GM23338 (cell line): ENCODE measurements around the gene CYFIP1. TPM values are rescaled to one million over a fixed set of nuclear protein-coding genes. Genes with fewer than 3 reads are reported as not detected.

Experiments
- ATAC-seq: fragments of 200-7000 bp; cut with Tn5 transposase; 3 replicates; pipeline ENCODE4 v1.9.1; 2020
- DNase-seq: peaks from one replicate; pipeline ENCODE4 v3.0.0-alpha.2; 2015; ENCODE audit warnings: low spot score
- H2AFZ ChIP-seq: fragments of 200-600 bp; sonication (generic); 2 replicates; pipeline ENCODE4 v1.8.0; 2016; ENCODE audit warnings: antibody characterized with exemption, mild to moderate bottlenecking, moderate library complexity
- H3F3A ChIP-seq: fragments of 200-600 bp; sonication (generic); replicated peaks from 2 replicates; pipeline ENCODE4 v1.8.0; 2017; ENCODE audit warnings: antibody characterized with exemption, mixed run types, low read depth
- H3K27ac ChIP-seq: fragments of 200-600 bp; sonication (generic); 2 replicates; pipeline ENCODE4 v1.6.1; 2016; ENCODE audit warnings: low read depth
- H3K27me3 ChIP-seq: fragments of 200-600 bp; sonication (generic); 2 replicates; pipeline ENCODE4 v1.8.0; 2016; ENCODE audit warnings: mild to moderate bottlenecking, mixed run types, moderate library complexity; ENCODE audit not compliant: insufficient read depth
- H3K36me3 ChIP-seq: fragments of 200-600 bp; sonication (generic); 2 replicates; pipeline ENCODE4 v1.8.0; 2016; ENCODE audit warnings: mild to moderate bottlenecking; ENCODE audit not compliant: insufficient read depth
- H3K4me1 ChIP-seq: fragments of 200-600 bp; sonication (generic); 2 replicates; pipeline ENCODE4 v1.8.0; 2016; ENCODE audit warnings: mild to moderate bottlenecking, moderate library complexity; ENCODE audit not compliant: insufficient read depth
- H3K4me2 ChIP-seq: fragments of 200-600 bp; sonication (generic); 2 replicates; pipeline ENCODE4 v1.7.1; 2017; ENCODE audit warnings: mixed run types
- H3K4me3 ChIP-seq: fragments of 200-600 bp; sonication (generic); 2 replicates; pipeline ENCODE4 v1.6.1; 2016; ENCODE audit warnings: mixed run types
- H3K79me2 ChIP-seq: fragments of 200-600 bp; sonication (generic); replicated peaks from 2 replicates; pipeline ENCODE4 v1.8.0; 2017; ENCODE audit warnings: mild to moderate bottlenecking; ENCODE audit not compliant: insufficient read depth
- H3K9me2 ChIP-seq: fragments of 200-600 bp; sonication (generic); 2 replicates; pipeline ENCODE4 v1.8.0; 2017; ENCODE audit not compliant: insufficient read depth
- H4K20me1 ChIP-seq: fragments of 200-600 bp; sonication (generic); replicated peaks from 2 replicates; pipeline ENCODE4 v1.8.0; 2017; ENCODE audit warnings: mild to moderate bottlenecking; ENCODE audit not compliant: insufficient read depth
- H3K27ac Mint-ChIP-seq: 2 replicates; pipeline ENCODE4 v1.8.0; 2020; ENCODE audit warnings: inconsistent platforms, mild to moderate bottlenecking, moderate library complexity, mixed read lengths
- H3K27me3 Mint-ChIP-seq: 3 replicates; pipeline ENCODE4 v1.8.0; 2022; ENCODE audit warnings: low read depth, mild to moderate bottlenecking, moderate library complexity, mixed read lengths, inconsistent platforms; ENCODE audit not compliant: insufficient read depth, poor library complexity
- H3K36me3 Mint-ChIP-seq: 3 replicates; pipeline ENCODE4 v1.8.0; 2021; ENCODE audit warnings: low read depth, mild to moderate bottlenecking, inconsistent platforms, moderate library complexity, mixed read lengths
- H3K4me1 Mint-ChIP-seq: 3 replicates; pipeline ENCODE4 v1.8.0; 2020; ENCODE audit warnings: mild to moderate bottlenecking, inconsistent platforms, mixed read lengths
- H3K4me3 Mint-ChIP-seq: 3 replicates; pipeline ENCODE4 v1.8.0; 2021; ENCODE audit warnings: moderate library complexity, mild to moderate bottlenecking, inconsistent platforms, mixed read lengths
- H3K9me3 Mint-ChIP-seq: 3 replicates; pipeline ENCODE4 v1.8.0; 2020; ENCODE audit warnings: moderate library complexity, mild to moderate bottlenecking, inconsistent platforms, mixed read lengths
- CREB1 ChIP-seq: fragments of 250-450 bp; sonication (Bioruptor Pico); IDR thresholded peaks from 2 replicates; pipeline ENCODE4 v1.5.0; 2020; ENCODE audit warnings: low read depth, mild to moderate bottlenecking, moderate library complexity
- EZH2 ChIP-seq: fragments of 200-600 bp; sonication (generic); IDR thresholded peaks from one replicate; pipeline ENCODE4 v1.8.0; 2017; ENCODE audit warnings: antibody characterized with exemption, mild to moderate bottlenecking, low read depth; ENCODE audit not compliant: unreplicated experiment
- EZH2phosphoT487 ChIP-seq: fragments of 200-600 bp; sonication (generic); IDR thresholded peaks from one replicate; pipeline ENCODE4 v1.8.1; 2018; ENCODE audit warnings: antibody characterized with exemption; ENCODE audit not compliant: unreplicated experiment
- POLR2AphosphoS5 ChIP-seq: IDR thresholded peaks from 2 replicates; pipeline ENCODE4 v1.6.1; 2016; ENCODE audit warnings: antibody characterized with exemption, low read depth
- STAT1 ChIP-seq: IDR thresholded peaks from one replicate; pipeline ENCODE4 v1.6.1; 2016; ENCODE audit warnings: antibody characterized with exemption; ENCODE audit not compliant: unreplicated experiment
- ZNF114 ChIP-seq: fragments of 250-450 bp; sonication (Bioruptor Pico); IDR thresholded peaks from 2 replicates; pipeline ENCODE4 v1.5.0; 2020; ENCODE audit warnings: mild to moderate bottlenecking, moderate library complexity
- ZNF331 ChIP-seq: fragments of 250-450 bp; sonication (Bioruptor Pico); IDR thresholded peaks from 2 replicates; pipeline ENCODE4 v1.5.0; 2020; ENCODE audit warnings: low read depth, mild to moderate bottlenecking, moderate library complexity
- polyA plus RNA-seq: library from polyadenylated mRNA; unstranded; fragments of >200 nt; fragmentation: Nextera tagmentation; extraction: Ambion mirVana; gene quantifications from 2 replicates; pipeline ENCODE4 v1.2.1, GENCODE V29; 2016
- total RNA-seq: library from RNA; depleted of rRNA; stranded (reverse); fragments of >200 nt; shearing (Covaris generic); gene quantifications from 2 replicates; pipeline ENCODE4 v1.2.3, GENCODE V29; 2014
- TF ChIP-seq, protein P1 (sequence below): IDR thresholded peaks from one replicate; pipeline ENCODE4 v1.6.1; 2018; ENCODE audit warnings: antibody characterized with exemption; ENCODE audit not compliant: unreplicated experiment
- TF ChIP-seq, protein P2 (sequence below): IDR thresholded peaks from 2 replicates; pipeline ENCODE4 v1.6.1; 2016; ENCODE audit warnings: antibody characterized with exemption
- TF ChIP-seq, protein P3 (sequence below): fragments of 250-450 bp; sonication (Bioruptor Pico); IDR thresholded peaks from 2 replicates; pipeline ENCODE4 v1.5.0; 2020; ENCODE audit warnings: mild to moderate bottlenecking, moderate library complexity
- TF ChIP-seq, protein P4 (sequence below), 2 experiments: fragments of 200-600 bp in 1 of 2; sonication (generic) in 1 of 2; conservative IDR thresholded peaks; 2 replicates each; pipeline versions ENCODE4 v1.5.1 to v1.6.1; 2016 to 2017; ENCODE audit warnings: antibody characterized with exemption in 2 of 2, low read depth in 2 of 2, mild to moderate bottlenecking in 2 of 2, moderate library complexity in 1 of 2

CYFIP1 gene
- total and polyA plus RNA-seq, 2 experiments from 2014 or later = 20.0 to 73.9 TPM

DNA sequence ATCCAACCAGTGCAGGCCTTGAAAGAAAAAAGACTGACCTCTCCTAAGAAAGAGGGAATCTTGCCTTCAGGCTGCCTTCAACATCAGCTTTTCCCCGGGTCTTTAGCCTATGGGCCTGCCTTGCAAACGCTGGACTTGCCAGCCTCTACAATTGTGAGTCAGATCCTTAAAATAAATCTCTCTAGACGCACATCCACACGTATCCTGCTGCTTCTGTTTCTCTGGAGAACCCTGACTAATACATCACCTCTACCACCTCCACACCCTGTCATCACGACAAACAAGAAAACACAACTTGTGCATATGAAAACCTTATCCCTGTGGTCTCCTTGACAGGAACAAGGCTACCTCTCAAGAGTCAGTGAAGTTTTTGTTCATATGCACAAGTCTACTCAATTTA is 11.8 kb downstream of the CYFIP1 start:
- no peak overlapping the region for H3K27ac Mint-ChIP-seq
- TF ChIP-seq, protein P1, sequence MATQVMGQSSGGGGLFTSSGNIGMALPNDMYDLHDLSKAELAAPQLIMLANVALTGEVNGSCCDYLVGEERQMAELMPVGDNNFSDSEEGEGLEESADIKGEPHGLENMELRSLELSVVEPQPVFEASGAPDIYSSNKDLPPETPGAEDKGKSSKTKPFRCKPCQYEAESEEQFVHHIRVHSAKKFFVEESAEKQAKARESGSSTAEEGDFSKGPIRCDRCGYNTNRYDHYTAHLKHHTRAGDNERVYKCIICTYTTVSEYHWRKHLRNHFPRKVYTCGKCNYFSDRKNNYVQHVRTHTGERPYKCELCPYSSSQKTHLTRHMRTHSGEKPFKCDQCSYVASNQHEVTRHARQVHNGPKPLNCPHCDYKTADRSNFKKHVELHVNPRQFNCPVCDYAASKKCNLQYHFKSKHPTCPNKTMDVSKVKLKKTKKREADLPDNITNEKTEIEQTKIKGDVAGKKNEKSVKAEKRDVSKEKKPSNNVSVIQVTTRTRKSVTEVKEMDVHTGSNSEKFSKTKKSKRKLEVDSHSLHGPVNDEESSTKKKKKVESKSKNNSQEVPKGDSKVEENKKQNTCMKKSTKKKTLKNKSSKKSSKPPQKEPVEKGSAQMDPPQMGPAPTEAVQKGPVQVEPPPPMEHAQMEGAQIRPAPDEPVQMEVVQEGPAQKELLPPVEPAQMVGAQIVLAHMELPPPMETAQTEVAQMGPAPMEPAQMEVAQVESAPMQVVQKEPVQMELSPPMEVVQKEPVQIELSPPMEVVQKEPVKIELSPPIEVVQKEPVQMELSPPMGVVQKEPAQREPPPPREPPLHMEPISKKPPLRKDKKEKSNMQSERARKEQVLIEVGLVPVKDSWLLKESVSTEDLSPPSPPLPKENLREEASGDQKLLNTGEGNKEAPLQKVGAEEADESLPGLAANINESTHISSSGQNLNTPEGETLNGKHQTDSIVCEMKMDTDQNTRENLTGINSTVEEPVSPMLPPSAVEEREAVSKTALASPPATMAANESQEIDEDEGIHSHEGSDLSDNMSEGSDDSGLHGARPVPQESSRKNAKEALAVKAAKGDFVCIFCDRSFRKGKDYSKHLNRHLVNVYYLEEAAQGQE = no peak
- no peak for TF ChIP-seq EZH2
- TF ChIP-seq, protein P2, sequence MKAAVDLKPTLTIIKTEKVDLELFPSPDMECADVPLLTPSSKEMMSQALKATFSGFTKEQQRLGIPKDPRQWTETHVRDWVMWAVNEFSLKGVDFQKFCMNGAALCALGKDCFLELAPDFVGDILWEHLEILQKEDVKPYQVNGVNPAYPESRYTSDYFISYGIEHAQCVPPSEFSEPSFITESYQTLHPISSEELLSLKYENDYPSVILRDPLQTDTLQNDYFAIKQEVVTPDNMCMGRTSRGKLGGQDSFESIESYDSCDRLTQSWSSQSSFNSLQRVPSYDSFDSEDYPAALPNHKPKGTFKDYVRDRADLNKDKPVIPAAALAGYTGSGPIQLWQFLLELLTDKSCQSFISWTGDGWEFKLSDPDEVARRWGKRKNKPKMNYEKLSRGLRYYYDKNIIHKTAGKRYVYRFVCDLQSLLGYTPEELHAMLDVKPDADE = no peak
- no peak for TF ChIP-seq POLR2AphosphoS5
- TF ChIP-seq, protein P3, sequence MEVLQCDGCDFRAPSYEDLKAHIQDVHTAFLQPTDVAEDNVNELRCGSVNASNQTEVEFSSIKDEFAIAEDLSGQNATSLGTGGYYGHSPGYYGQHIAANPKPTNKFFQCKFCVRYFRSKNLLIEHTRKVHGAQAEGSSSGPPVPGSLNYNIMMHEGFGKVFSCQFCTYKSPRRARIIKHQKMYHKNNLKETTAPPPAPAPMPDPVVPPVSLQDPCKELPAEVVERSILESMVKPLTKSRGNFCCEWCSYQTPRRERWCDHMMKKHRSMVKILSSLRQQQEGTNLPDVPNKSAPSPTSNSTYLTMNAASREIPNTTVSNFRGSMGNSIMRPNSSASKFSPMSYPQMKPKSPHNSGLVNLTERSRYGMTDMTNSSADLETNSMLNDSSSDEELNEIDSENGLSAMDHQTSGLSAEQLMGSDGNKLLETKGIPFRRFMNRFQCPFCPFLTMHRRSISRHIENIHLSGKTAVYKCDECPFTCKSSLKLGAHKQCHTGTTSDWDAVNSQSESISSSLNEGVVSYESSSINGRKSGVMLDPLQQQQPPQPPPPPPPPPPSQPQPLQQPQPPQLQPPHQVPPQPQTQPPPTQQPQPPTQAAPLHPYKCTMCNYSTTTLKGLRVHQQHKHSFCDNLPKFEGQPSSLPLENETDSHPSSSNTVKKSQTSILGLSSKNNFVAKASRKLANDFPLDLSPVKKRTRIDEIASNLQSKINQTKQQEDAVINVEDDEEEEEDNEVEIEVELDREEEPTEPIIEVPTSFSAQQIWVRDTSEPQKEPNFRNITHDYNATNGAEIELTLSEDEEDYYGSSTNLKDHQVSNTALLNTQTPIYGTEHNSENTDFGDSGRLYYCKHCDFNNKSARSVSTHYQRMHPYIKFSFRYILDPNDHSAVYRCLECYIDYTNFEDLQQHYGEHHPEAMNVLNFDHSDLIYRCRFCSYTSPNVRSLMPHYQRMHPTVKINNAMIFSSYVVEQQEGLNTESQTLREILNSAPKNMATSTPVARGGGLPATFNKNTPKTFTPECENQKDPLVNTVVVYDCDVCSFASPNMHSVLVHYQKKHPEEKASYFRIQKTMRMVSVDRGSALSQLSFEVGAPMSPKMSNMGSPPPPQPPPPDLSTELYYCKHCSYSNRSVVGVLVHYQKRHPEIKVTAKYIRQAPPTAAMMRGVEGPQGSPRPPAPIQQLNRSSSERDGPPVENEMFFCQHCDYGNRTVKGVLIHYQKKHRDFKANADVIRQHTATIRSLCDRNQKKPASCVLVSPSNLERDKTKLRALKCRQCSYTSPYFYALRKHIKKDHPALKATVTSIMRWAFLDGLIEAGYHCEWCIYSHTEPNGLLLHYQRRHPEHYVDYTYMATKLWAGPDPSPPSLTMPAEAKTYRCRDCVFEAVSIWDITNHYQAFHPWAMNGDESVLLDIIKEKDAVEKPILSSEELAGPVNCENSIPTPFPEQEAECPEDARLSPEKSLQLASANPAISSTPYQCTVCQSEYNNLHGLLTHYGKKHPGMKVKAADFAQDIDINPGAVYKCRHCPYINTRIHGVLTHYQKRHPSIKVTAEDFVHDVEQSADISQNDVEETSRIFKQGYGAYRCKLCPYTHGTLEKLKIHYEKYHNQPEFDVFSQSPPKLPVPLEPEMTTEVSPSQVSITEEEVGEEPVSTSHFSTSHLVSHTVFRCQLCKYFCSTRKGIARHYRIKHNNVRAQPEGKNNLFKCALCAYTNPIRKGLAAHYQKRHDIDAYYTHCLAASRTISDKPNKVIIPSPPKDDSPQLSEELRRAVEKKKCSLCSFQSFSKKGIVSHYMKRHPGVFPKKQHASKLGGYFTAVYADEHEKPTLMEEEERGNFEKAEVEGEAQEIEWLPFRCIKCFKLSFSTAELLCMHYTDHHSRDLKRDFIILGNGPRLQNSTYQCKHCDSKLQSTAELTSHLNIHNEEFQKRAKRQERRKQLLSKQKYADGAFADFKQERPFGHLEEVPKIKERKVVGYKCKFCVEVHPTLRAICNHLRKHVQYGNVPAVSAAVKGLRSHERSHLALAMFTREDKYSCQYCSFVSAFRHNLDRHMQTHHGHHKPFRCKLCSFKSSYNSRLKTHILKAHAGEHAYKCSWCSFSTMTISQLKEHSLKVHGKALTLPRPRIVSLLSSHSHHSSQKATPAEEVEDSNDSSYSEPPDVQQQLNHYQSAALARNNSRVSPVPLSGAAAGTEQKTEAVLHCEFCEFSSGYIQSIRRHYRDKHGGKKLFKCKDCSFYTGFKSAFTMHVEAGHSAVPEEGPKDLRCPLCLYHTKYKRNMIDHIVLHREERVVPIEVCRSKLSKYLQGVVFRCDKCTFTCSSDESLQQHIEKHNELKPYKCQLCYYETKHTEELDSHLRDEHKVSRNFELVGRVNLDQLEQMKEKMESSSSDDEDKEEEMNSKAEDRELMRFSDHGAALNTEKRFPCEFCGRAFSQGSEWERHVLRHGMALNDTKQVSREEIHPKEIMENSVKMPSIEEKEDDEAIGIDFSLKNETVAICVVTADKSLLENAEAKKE (CRISPR knock-in tag) = no peak
- no peak for TF ChIP-seq ZNF114 (CRISPR knock-in tag)
- no peak for TF ChIP-seq ZNF331 (CRISPR knock-in tag)
- TF ChIP-seq, protein P4, sequence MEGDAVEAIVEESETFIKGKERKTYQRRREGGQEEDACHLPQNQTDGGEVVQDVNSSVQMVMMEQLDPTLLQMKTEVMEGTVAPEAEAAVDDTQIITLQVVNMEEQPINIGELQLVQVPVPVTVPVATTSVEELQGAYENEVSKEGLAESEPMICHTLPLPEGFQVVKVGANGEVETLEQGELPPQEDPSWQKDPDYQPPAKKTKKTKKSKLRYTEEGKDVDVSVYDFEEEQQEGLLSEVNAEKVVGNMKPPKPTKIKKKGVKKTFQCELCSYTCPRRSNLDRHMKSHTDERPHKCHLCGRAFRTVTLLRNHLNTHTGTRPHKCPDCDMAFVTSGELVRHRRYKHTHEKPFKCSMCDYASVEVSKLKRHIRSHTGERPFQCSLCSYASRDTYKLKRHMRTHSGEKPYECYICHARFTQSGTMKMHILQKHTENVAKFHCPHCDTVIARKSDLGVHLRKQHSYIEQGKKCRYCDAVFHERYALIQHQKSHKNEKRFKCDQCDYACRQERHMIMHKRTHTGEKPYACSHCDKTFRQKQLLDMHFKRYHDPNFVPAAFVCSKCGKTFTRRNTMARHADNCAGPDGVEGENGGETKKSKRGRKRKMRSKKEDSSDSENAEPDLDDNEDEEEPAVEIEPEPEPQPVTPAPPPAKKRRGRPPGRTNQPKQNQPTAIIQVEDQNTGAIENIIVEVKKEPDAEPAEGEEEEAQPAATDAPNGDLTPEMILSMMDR (conservative IDR thresholded peaks at IDR 0.05; ENCODE audit: low read depth in 2 of 2) = no peak
- TF ChIP-seq EZH2phosphoT487 = no peak
- TF ChIP-seq CREB1 (CRISPR knock-in tag) = no peak
- no peak for TF ChIP-seq STAT1
- Histone ChIP-seq H3F3A (no peaks in the 10 kb centered on the region), H3K79me2 (peaks cover 96% of the 10 kb centered on the region), H3K27me3 (no peaks in the 10 kb centered on the region), H2AFZ (no peak overlapping the region), H3K4me3 (no peak overlapping the region), H3K4me2 (peak overlapping the region; percentile 31; the same call in 1 of the 2 replicates), H3K36me3 (no peaks in the 10 kb centered on the region), H3K4me1 (peaks cover 8% of the 10 kb centered on the region; the same call in 1 of the 2 replicates), H4K20me1 (peaks cover 16% of the 10 kb centered on the region), H3K27ac (no peak overlapping the region), H3K9me2 (no peaks in the 10 kb centered on the region)
- no peak for ATAC-seq
- peaks cover 8% of the 10 kb centered on the region; the same call in 2 of the 3 replicates for H3K36me3 Mint-ChIP-seq
- H3K9me3 Mint-ChIP-seq = no peaks in the 10 kb centered on the region; the same call in 2 of the 3 replicates
- peaks cover 21% of the 10 kb centered on the region for H3K4me1 Mint-ChIP-seq
- peaks cover 10% of the 10 kb centered on the region for H3K27me3 Mint-ChIP-seq
- no peak overlapping the region for H3K4me3 Mint-ChIP-seq
- no peak for DNase-seq
